Activated naive CD4-positive, alpha-beta T cell treated with anti-CD3 and anti-CD28 coated beads for 36 hours (primary cell): ENCODE data around the gene SLC11A1. TPM values are rescaled to one million over a fixed set of nuclear protein-coding genes. Genes with fewer than 3 reads are reported as not detected.

Experiments used
- CTCF ChIA-PET: fragments of 350-600 bp; sonication (Branson Sonifier 250); formaldehyde crosslinking; loops from one replicate; lab custom pipeline; 2021; ENCODE audit warnings: antibody characterized with exemption; lab: Charles Lee
- DNase-seq: peaks from one replicate; pipeline ENCODE4 v3.0.0-alpha.2; 2020
- H3K27ac Mint-ChIP-seq: one replicate; pipeline ENCODE4 v1.8.0; 2021; ENCODE audit warnings: mild to moderate bottlenecking, mixed read lengths
- H3K27me3 Mint-ChIP-seq: one replicate; pipeline ENCODE4 v1.8.0; 2021; ENCODE audit warnings: low read depth, mixed read lengths
- H3K36me3 Mint-ChIP-seq: one replicate; pipeline ENCODE4 v1.8.0; 2021; ENCODE audit warnings: low read depth, mixed read lengths
- H3K4me1 Mint-ChIP-seq: one replicate; pipeline ENCODE4 v1.8.0; 2021; ENCODE audit warnings: low read depth, mixed read lengths
- H3K4me3 Mint-ChIP-seq: one replicate; pipeline ENCODE4 v1.8.0; 2021; ENCODE audit warnings: mild to moderate bottlenecking, moderate library complexity, mixed read lengths
- H3K9me3 Mint-ChIP-seq: one replicate; pipeline ENCODE4 v1.8.0; 2021; ENCODE audit warnings: mixed read lengths
- intact Hi-C: fragments of 100-400 bp; cut with micrococcal nuclease; formaldehyde crosslinking; loops from one replicate; pipeline ENCODE4 v1.15.1; 2023
- total RNA-seq, 2 experiments: library from RNA; stranded (reverse); gene quantifications; one replicate each; pipeline ENCODE4 v1.2.3, GENCODE V29; 2021

The SLC11A1 gene
- total RNA-seq, result not detected

GRCh38 chr2:218381916-218382366 is at the start of gene SLC11A1:
TSS of gene SLC11A1 (plus strand) at chr2:218382273. CDS start at chr2:218382369, 96 bp downstream.
- CTCF ChIA-PET, result interaction anchor here (1.2 kb wide), 1 partner anchor 24 kb away, joined by 4 read pairs; no protein-coding TSS in a partner anchor
- no peak within 1 kb of the TSS for H3K27ac Mint-ChIP-seq
- H3K4me1 Mint-ChIP-seq, result no peaks in the 10 kb centered on the region
- no peak for DNase-seq
- no peaks in the 10 kb centered on the region for H3K36me3 Mint-ChIP-seq
- H3K4me3 Mint-ChIP-seq, result no peak within 1 kb of the TSS
- H3K27me3 Mint-ChIP-seq, result no peaks in the 10 kb centered on the region
- intact Hi-C loops, result no loop called here
- no peaks in the 10 kb centered on the region for H3K9me3 Mint-ChIP-seq

- Mint-ChIP-seq H3K27ac (no peak overlapping the region), H3K4me1 (peaks cover 9% of the 10 kb centered on the region), H3K27me3 (no peaks in the 10 kb centered on the region), H3K36me3 (no peaks in the 10 kb centered on the region), H3K9me3 (no peaks in the 10 kb centered on the region), H3K4me3 (no peak overlapping the region)
- CTCF ChIA-PET, result interaction anchor here (1.3 kb wide), 1 partner anchor 24 kb away, joined by 4 read pairs; the partner anchor contains the start of gene CATIP
- intact Hi-C loops, result no loop called here
- no peak for DNase-seq
These were observed 49.8 kb upstream of the SLC11A1 start for GRCh38 chr2:218332288-218332687.

- Mint-ChIP-seq H3K9me3 (no peaks in the 10 kb centered on the region), H3K4me3 (no peak overlapping the region), H3K27ac (no peak overlapping the region), H3K27me3 (no peaks in the 10 kb centered on the region), H3K36me3 (no peaks in the 10 kb centered on the region), H3K4me1 (peaks cover 8% of the 10 kb centered on the region)
- intact Hi-C loops, result no loop called here
- CTCF ChIA-PET, result no interaction called here
- DNase-seq, result no peak
These were observed 49.0 kb upstream of the SLC11A1 start for GRCh38 chr2:218332920-218333645.

- H3K4me1 Mint-ChIP-seq, result peaks cover 8% of the 10 kb centered on the region
- H3K4me3 Mint-ChIP-seq, result no peak overlapping the region
- H3K9me3 Mint-ChIP-seq, result no peaks in the 10 kb centered on the region
- no peak overlapping the region for H3K27ac Mint-ChIP-seq
- no peak for DNase-seq
- no peaks in the 10 kb centered on the region for H3K36me3 Mint-ChIP-seq
- intact Hi-C loops, result no loop called here
- CTCF ChIA-PET, result no interaction called here
- H3K27me3 Mint-ChIP-seq, result no peaks in the 10 kb centered on the region
These were observed 47.5 kb upstream of the SLC11A1 start for GRCh38 chr2:218334531-218334930.

- intact Hi-C loops, result no loop called here
- no peaks in the 10 kb centered on the region for H3K36me3 Mint-ChIP-seq
- no peak overlapping the region for H3K27ac Mint-ChIP-seq
- no peaks in the 10 kb centered on the region for H3K4me1 Mint-ChIP-seq
- no peak overlapping the region for H3K4me3 Mint-ChIP-seq
- no peaks in the 10 kb centered on the region for H3K9me3 Mint-ChIP-seq
- H3K27me3 Mint-ChIP-seq, result no peaks in the 10 kb centered on the region
- no peak for DNase-seq
- CTCF ChIA-PET, result interaction anchor here (0.6 kb wide), 1 partner anchor 511 kb away, joined by 6 read pairs; no protein-coding TSS in a partner anchor
These were observed 41.4 kb upstream of the SLC11A1 start for GRCh38 chr2:218340656-218341055.

GRCh38 chr2:218341381-218341780 is 40.7 kb upstream of the SLC11A1 start:
- H3K27me3 Mint-ChIP-seq, result no peaks in the 10 kb centered on the region
- no peaks in the 10 kb centered on the region for H3K36me3 Mint-ChIP-seq
- H3K4me1 Mint-ChIP-seq, result no peaks in the 10 kb centered on the region
- no peak overlapping the region for H3K27ac Mint-ChIP-seq
- CTCF ChIA-PET, result no interaction called here
- no peak for DNase-seq
- intact Hi-C loops, result no loop called here
- no peaks in the 10 kb centered on the region for H3K9me3 Mint-ChIP-seq
- no peak overlapping the region for H3K4me3 Mint-ChIP-seq

GRCh38 chr2:218342837-218343236 is 39.2 kb upstream of the SLC11A1 start:
- no peak overlapping the region for H3K4me3 Mint-ChIP-seq
- CTCF ChIA-PET, result interaction anchor here (1.5 kb wide), 1 partner anchor 14 kb away, joined by 4 read pairs; the partner anchor contains the start of gene CATIP
- intact Hi-C loops, result no loop called here
- H3K4me1 Mint-ChIP-seq, result no peaks in the 10 kb centered on the region
- H3K36me3 Mint-ChIP-seq, result no peaks in the 10 kb centered on the region
- H3K27me3 Mint-ChIP-seq, result no peaks in the 10 kb centered on the region
- DNase-seq, result no peak
- no peaks in the 10 kb centered on the region for H3K9me3 Mint-ChIP-seq
- H3K27ac Mint-ChIP-seq, result no peak overlapping the region

- Mint-ChIP-seq H3K36me3 (no peaks in the 10 kb centered on the region), H3K4me3 (no peak overlapping the region), H3K9me3 (no peaks in the 10 kb centered on the region), H3K27ac (no peak overlapping the region), H3K27me3 (no peaks in the 10 kb centered on the region), H3K4me1 (no peaks in the 10 kb centered on the region)
- DNase-seq, result no peak
- intact Hi-C loops, result no loop called here
- CTCF ChIA-PET, result interaction anchor here (0.8 to 1.1 kb wide), 2 partner anchors 12 to 86 kb away, joined by 3 read pairs; no protein-coding TSS in a partner anchor
These were observed 38.5 kb upstream of the SLC11A1 start for GRCh38 chr2:218343591-218343990.

GRCh38 chr2:218344090-218344754 is 37.9 kb upstream of the SLC11A1 start:
- no peak for DNase-seq
- no peaks in the 10 kb centered on the region for H3K27me3 Mint-ChIP-seq
- no peak overlapping the region for H3K4me3 Mint-ChIP-seq
- no peaks in the 10 kb centered on the region for H3K36me3 Mint-ChIP-seq
- H3K27ac Mint-ChIP-seq, result no peak overlapping the region
- CTCF ChIA-PET, result interaction anchor here (0.8 to 1.1 kb wide), 3 partner anchors 12 to 86 kb away, joined by 3 read pairs; no protein-coding TSS in a partner anchor
- H3K9me3 Mint-ChIP-seq, result no peaks in the 10 kb centered on the region
- no peaks in the 10 kb centered on the region for H3K4me1 Mint-ChIP-seq
- intact Hi-C loops, result no loop called here

GRCh38 chr2:218344755-218345417 is 37.2 kb upstream of the SLC11A1 start:
- Mint-ChIP-seq H3K4me1 (no peaks in the 10 kb centered on the region), H3K27ac (no peak overlapping the region), H3K9me3 (no peaks in the 10 kb centered on the region), H3K4me3 (no peak overlapping the region), H3K27me3 (no peaks in the 10 kb centered on the region), H3K36me3 (no peaks in the 10 kb centered on the region)
- CTCF ChIA-PET, result interaction anchor here (0.9 kb wide), 1 partner anchor 19 kb away, joined by 3 read pairs; no protein-coding TSS in a partner anchor
- intact Hi-C loops, result no loop called here
- no peak for DNase-seq

- no peak overlapping the region for H3K4me3 Mint-ChIP-seq
- intact Hi-C loops, result no loop called here
- no peaks in the 10 kb centered on the region for H3K27me3 Mint-ChIP-seq
- no peaks in the 10 kb centered on the region for H3K36me3 Mint-ChIP-seq
- H3K9me3 Mint-ChIP-seq, result no peaks in the 10 kb centered on the region
- no peak overlapping the region for H3K27ac Mint-ChIP-seq
- no peak for DNase-seq
- CTCF ChIA-PET, result no interaction called here
- no peaks in the 10 kb centered on the region for H3K4me1 Mint-ChIP-seq
These were observed 36.4 kb upstream of the SLC11A1 start for GRCh38 chr2:218345491-218346236.

- Mint-ChIP-seq H3K27ac (no peak overlapping the region), H3K9me3 (peaks cover 7% of the 10 kb centered on the region), H3K36me3 (no peaks in the 10 kb centered on the region), H3K27me3 (no peaks in the 10 kb centered on the region), H3K4me3 (no peak overlapping the region), H3K4me1 (no peaks in the 10 kb centered on the region)
- no peak for DNase-seq
- CTCF ChIA-PET, result no interaction called here
- intact Hi-C loops, result no loop called here
These were observed 34.9 kb upstream of the SLC11A1 start for GRCh38 chr2:218347172-218347571.
